GM12892 (cell line): ENCODE measurements around the gene ARHGEF25.

ENCODE experiments used
- POLR2A ChIP-seq: IDR thresholded peaks from 2 replicates; pipeline ENCODE4 v1.6.1; 2011; ENCODE audit warnings: low read depth, low read length, control low read depth
- POLR2AphosphoS5 ChIP-seq: IDR thresholded peaks from 2 replicates; pipeline ENCODE4 v1.6.1; 2011; ENCODE audit warnings: low read depth, low read length, control low read depth
- TAF1 ChIP-seq: IDR thresholded peaks from 2 replicates; pipeline ENCODE4 v1.6.1; 2011; ENCODE audit warnings: low read depth, mild to moderate bottlenecking, control low read depth, low read length, borderline replicate concordance

DNA sequence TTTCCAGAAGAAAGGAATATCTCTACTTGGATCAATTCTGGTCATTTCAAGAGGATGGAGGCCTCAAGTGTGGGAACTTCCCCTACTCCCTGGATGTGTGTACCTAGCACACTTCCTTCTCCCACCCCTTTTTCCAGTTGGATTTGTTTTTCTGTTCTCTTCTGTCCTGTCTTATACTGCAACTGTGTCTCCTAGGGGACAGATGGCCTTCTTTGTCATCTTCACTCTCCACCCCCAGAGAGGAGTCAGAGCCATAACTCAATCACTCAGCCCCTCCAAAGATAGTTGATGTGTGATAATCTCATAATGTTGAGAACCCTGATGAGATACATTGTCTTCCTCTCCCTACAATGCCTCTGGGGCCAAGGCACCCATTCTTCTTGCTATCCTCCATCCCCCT is 8.7 kb upstream of the ARHGEF25 start:
- TF ChIP-seq POLR2A = no peak
- TF ChIP-seq POLR2AphosphoS5 = no peak
- TF ChIP-seq TAF1 = no peak
